SK-N-MC (cell line): ENCODE data around the gene OPRL1.

Experiments used
- DNase-seq: peaks from one replicate; pipeline ENCODE4 v3.0.0-alpha.2; 2011; ENCODE audit warnings: low read depth, low spot score
- H3K27ac ChIP-seq: fragments of 200-600 bp; sonication (generic); 2 replicates; pipeline ENCODE4 v1.5.1; 2016; ENCODE audit warnings: mixed run types
- H3K36me3 ChIP-seq: fragments of 200-600 bp; sonication (generic); 2 replicates; pipeline ENCODE4 v1.6.1; 2017; ENCODE audit warnings: antibody characterized with exemption, low read length, mixed read lengths; ENCODE audit not compliant: insufficient read depth
- H3K4me3 ChIP-seq: fragments of 200-600 bp; sonication (generic); 2 replicates; pipeline ENCODE4 v1.5.1; 2016
- H3K9ac ChIP-seq: fragments of 200-600 bp; sonication (generic); 2 replicates; pipeline ENCODE4 v1.8.0; 2017; ENCODE audit warnings: mixed run types, mixed read lengths; ENCODE audit not compliant: insufficient read length
- H3K9me3 ChIP-seq: fragments of 200-600 bp; sonication (generic); 2 replicates; pipeline ENCODE4 v1.6.1; 2017; ENCODE audit warnings: low read depth, mild to moderate bottlenecking, antibody characterized with exemption, low read length, moderate library complexity, mixed read lengths
- EZH2 ChIP-seq: fragments of 200-600 bp; sonication (generic); IDR thresholded peaks from one replicate; pipeline ENCODE4 v1.6.1; 2017; ENCODE audit warnings: antibody characterized with exemption
- FOXP2 ChIP-seq: optimal IDR thresholded peaks from 2 replicates; pipeline ENCODE3; 2011; ENCODE audit warnings: mild to moderate bottlenecking, moderate library complexity; ENCODE audit not compliant: insufficient read depth; ENCODE audit errors: extremely low read length, control extremely low read depth
- POLR2AphosphoS5 ChIP-seq: IDR thresholded peaks from 2 replicates; pipeline ENCODE4 v1.6.1; 2012; ENCODE audit warnings: mild to moderate bottlenecking, low read depth, low read length, borderline replicate concordance

OPRL1 gene

DNA sequence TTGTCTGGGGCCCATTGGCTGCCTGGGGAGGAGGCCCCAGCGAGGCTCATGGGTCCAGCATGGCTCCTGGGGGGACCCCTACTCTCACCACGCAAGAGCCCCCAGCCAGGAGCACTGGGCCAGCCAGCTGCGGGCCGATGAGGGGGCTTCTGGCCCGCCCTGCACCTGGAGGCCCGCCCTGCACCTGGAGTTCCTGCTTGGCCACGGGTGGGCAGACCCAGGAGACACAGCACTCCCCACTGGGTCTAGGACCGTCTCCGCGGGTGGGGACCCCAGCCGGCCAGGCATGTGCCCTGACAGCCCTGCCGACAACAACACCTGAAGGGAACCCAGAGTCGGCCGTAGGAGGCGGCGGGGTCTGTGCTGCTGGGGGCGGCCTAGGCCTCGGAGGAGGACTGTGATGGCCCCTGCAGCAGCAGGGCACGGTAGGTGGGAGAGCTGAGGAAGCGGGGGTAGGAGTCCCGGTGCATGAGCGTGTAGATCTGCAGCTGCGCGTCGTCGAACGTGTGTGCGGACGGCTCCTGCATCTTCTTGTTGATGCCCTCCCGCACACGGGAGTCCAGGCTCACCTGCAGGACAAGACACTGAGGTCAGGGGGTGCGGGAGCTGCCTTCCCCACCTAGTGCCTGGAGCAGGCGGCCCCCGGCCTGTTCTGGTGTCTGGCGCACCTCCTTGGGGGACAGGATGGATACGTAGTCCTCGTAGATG is 6.3 kb upstream of the OPRL1 start:
- no peak for TF ChIP-seq EZH2
- TF ChIP-seq FOXP2, result no peak
- TF ChIP-seq POLR2AphosphoS5, result no peak
- Histone ChIP-seq H3K4me3 (no peak overlapping the region), H3K9me3 (no peaks in the 10 kb centered on the region), H3K27ac (no peak overlapping the region), H3K9ac (no peak overlapping the region), H3K36me3 (no peaks in the 10 kb centered on the region)
- no peak for DNase-seq

- Histone ChIP-seq H3K4me3 (no peak overlapping the region), H3K9me3 (no peaks in the 10 kb centered on the region), H3K9ac (no peak overlapping the region), H3K27ac (no peak overlapping the region), H3K36me3 (no peaks in the 10 kb centered on the region)
- no peak for DNase-seq
- TF ChIP-seq EZH2 (no peak), FOXP2 (no peak), POLR2AphosphoS5 (no peak)
These were observed 5.6 kb upstream of the OPRL1 start for GRCh38 chr20:64074184-64074789.

GRCh38 chr20:64074963-64075362 is 4.9 kb upstream of the OPRL1 start:
- Histone ChIP-seq H3K9me3 (no peaks in the 10 kb centered on the region), H3K4me3 (no peak overlapping the region), H3K36me3 (no peaks in the 10 kb centered on the region), H3K9ac (no peak overlapping the region), H3K27ac (no peak overlapping the region)
- no peak for DNase-seq
- no peak for TF ChIP-seq FOXP2
- TF ChIP-seq POLR2AphosphoS5, result no peak
- TF ChIP-seq EZH2, result no peak

DNA sequence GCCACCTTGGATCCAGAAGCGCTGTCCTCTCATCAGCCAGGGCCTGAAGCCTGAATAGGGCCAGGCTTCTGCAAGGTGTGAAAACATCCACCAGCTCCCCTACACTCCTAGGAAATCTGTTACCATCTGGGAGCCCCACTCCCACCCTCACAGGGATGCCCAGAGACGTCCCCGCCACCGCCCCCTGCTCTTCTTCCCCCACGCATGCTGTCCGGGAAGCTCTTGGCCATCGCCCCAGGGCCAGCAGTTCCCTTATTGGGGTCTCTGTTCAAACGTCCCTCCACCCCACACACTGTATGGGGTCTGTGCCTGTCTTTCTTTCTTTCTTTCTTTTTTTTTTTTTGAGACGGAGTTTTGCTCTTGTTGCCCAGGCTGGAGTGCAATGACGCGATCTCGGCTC is 4.3 kb upstream of the OPRL1 start:
- H3K9me3 ChIP-seq, result no peaks in the 10 kb centered on the region
- no peak for TF ChIP-seq FOXP2
- TF ChIP-seq EZH2, result no peak
- TF ChIP-seq POLR2AphosphoS5, result no peak
- no peak overlapping the region for H3K4me3 ChIP-seq
- H3K36me3 ChIP-seq, result no peaks in the 10 kb centered on the region
- no peak overlapping the region for H3K27ac ChIP-seq
- no peak for DNase-seq
- H3K9ac ChIP-seq, result no peak overlapping the region

- Histone ChIP-seq H3K27ac (no peak overlapping the region), H3K9ac (no peak overlapping the region), H3K9me3 (no peaks in the 10 kb centered on the region), H3K36me3 (no peaks in the 10 kb centered on the region), H3K4me3 (no peak overlapping the region)
- DNase-seq, result no peak
- no peak for TF ChIP-seq FOXP2
- no peak for TF ChIP-seq POLR2AphosphoS5
- TF ChIP-seq EZH2, result no peak
These were observed 3.6 kb upstream of the OPRL1 start for GRCh38 chr20:64076061-64076997.

DNA sequence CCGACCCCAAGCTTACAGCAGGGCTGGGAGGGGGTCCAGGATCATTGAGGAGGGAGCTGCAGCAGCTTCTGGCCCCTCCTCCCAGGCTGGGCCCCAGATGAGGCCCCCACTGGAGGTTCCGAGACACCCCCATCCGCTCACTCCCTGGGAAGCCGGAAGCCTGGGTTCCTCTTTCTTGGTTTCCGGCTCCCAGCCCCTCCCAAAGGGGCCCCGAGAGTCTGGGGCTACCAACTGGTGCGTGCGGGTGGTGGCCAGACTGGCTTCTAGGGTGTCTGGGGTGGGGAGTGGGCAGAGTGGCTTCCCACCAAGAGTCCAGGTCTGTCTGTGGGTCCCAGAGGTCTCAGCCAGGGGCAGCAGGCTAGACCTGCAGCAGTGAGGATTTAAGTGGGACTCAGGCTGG is 2.8 kb upstream of the OPRL1 start:
- Histone ChIP-seq H3K9me3 (no peaks in the 10 kb centered on the region), H3K27ac (no peak overlapping the region), H3K4me3 (no peak overlapping the region), H3K9ac (no peak overlapping the region), H3K36me3 (no peaks in the 10 kb centered on the region)
- TF ChIP-seq FOXP2, result no peak
- no peak for TF ChIP-seq EZH2
- no peak for TF ChIP-seq POLR2AphosphoS5
- no peak for DNase-seq

DNA sequence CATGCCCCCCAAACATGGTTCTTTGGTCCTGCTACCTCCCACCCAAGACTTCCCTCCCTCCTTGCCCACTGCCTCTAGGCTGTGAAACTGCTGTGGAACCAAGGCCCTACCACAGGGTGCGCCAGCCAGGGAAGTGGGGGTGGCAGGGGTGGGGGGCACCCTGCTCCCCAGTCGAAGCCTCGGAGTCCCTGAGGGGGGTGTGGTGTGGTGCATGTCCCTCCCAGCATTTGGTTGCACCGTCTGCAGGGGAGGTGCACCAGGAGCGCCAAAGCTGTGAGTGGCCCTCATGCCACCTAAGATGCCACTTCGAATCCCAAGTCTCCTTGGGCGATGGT is 2.4 kb upstream of the OPRL1 start:
- Histone ChIP-seq H3K27ac (no peak overlapping the region), H3K36me3 (no peaks in the 10 kb centered on the region), H3K9ac (no peak overlapping the region), H3K4me3 (no peak overlapping the region), H3K9me3 (no peaks in the 10 kb centered on the region)
- no peak for TF ChIP-seq POLR2AphosphoS5
- no peak for TF ChIP-seq FOXP2
- no peak for TF ChIP-seq EZH2
- no peak for DNase-seq

DNA sequence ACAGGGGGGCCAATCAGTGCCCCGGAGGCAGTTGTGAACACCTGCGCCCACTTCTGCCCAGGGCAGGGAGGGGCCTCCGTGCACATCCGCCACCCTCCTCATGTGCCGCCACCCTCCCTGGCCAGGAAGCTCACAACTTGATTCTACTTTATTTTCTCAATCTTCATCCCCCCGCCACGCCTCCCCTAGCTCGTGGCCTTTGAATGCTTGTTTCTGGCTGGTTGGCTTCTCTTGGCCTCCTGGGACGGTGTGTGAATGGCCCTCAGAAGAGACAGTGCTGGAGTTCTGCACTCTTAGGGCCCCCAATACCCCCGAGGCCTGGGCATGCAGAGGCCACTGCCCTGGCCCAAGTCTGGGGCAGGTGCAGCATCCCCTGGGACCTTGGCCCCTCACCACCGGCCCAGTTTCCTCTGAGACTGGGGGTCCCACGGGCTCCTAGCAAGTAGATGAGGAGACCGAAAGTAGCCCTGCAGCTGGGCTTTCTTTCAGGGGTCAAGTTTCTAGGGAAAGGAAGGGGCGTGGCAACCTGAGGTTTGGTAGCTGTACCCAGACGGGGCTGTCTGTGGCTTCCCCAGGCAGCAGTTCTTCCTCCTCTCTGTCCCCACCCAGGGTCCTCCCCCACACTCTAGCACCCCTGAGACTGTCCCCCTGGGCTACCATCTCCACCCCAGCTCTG is 1.9 kb upstream of the OPRL1 start:
- no peak for TF ChIP-seq FOXP2
- TF ChIP-seq POLR2AphosphoS5, result no peak
- TF ChIP-seq EZH2, result no peak
- H3K36me3 ChIP-seq, result no peaks in the 10 kb centered on the region
- peak overlapping the region; percentile 91; the same call in 1 of the 2 replicates for H3K4me3 ChIP-seq
- no peak for DNase-seq
- no peaks in the 10 kb centered on the region for H3K9me3 ChIP-seq
- no peak overlapping the region for H3K9ac ChIP-seq
- H3K27ac ChIP-seq, result no peak overlapping the region
